SK-N-SH (cell line): Measurements from ENCODE around the gene CLIC1.

ENCODE experiments used
- EP300 ChIP-seq, 2 experiments: IDR thresholded peaks; 2 replicates each; pipeline versions ENCODE4 v1.4.0 to v1.6.1; 2012; ENCODE audit warnings: borderline replicate concordance in 1 of 2, low read depth in 1 of 2, low read length in 1 of 2
- FOXJ3 ChIP-seq: sonication (generic); formaldehyde crosslinking; IDR thresholded peaks from 2 replicates; pipeline ENCODE4 v1.5.1; 2020; ENCODE audit warnings: mild to moderate bottlenecking, missing genetic modification reagents
- NFIC ChIP-seq: IDR thresholded peaks from 2 replicates; pipeline ENCODE4 v1.4.0; 2012; ENCODE audit warnings: borderline replicate concordance
- TAF1 ChIP-seq: IDR thresholded peaks from 2 replicates; pipeline ENCODE4 v1.6.1; 2012; ENCODE audit warnings: low read depth, mild to moderate bottlenecking, low read length, moderate library complexity, borderline replicate concordance
- YY1 ChIP-seq: IDR thresholded peaks from 2 replicates; pipeline ENCODE4 v1.4.0; 2012; ENCODE audit warnings: low read depth, mild to moderate bottlenecking
- TF ChIP-seq, protein P1 (sequence below): fragments of 200-600 bp; sonication (generic); IDR thresholded peaks from 2 replicates; pipeline ENCODE4 v1.6.1; 2017; ENCODE audit warnings: antibody characterized with exemption, mild to moderate bottlenecking, moderate library complexity
- TF ChIP-seq, protein P2 (sequence below): fragments of 150-350 bp; IDR thresholded peaks from 2 replicates; pipeline ENCODE4 v1.6.1; 2017; ENCODE audit warnings: antibody characterized with exemption, low read length, low read depth, borderline replicate concordance

DNA sequence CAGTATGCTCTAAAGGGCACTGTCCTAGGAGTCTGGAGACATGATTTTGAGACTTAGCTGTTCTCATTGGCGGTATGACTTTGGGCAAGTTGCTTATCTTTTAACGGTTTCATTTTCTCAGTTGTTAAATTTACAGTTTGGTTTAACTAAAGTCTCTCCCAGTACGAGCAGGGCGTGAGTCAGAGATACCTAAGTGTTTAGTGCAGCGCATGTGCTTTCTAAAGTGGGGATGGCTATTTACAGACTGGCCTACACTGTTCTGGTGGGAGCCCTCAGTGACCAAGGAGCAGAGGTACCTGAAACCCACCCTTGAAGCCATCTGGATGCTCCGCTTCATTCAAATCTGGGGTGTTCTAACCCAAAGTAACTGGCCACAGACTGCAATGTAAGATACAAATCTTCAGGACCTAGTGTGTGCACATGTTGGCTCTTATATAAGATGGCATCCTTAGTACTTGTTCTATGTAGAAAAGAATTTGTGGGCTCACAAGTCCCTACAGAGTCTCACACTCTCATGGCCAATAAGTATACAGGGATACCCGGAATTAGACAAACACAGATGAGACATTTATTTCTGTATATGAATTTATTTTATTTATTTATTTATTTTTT, 14.2 kb upstream of the CLIC1 start:
- TF ChIP-seq NFIC: no peak
- no peak for TF ChIP-seq EP300 (IDR thresholded peaks at IDR 0.05; ENCODE audit: borderline replicate concordance in 1 of 2, low read depth in 1 of 2, low read length in 1 of 2)
- TF ChIP-seq, protein P1, sequence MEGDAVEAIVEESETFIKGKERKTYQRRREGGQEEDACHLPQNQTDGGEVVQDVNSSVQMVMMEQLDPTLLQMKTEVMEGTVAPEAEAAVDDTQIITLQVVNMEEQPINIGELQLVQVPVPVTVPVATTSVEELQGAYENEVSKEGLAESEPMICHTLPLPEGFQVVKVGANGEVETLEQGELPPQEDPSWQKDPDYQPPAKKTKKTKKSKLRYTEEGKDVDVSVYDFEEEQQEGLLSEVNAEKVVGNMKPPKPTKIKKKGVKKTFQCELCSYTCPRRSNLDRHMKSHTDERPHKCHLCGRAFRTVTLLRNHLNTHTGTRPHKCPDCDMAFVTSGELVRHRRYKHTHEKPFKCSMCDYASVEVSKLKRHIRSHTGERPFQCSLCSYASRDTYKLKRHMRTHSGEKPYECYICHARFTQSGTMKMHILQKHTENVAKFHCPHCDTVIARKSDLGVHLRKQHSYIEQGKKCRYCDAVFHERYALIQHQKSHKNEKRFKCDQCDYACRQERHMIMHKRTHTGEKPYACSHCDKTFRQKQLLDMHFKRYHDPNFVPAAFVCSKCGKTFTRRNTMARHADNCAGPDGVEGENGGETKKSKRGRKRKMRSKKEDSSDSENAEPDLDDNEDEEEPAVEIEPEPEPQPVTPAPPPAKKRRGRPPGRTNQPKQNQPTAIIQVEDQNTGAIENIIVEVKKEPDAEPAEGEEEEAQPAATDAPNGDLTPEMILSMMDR: no peak
- no peak for TF ChIP-seq TAF1
- TF ChIP-seq YY1: no peak
- TF ChIP-seq, protein P2, sequence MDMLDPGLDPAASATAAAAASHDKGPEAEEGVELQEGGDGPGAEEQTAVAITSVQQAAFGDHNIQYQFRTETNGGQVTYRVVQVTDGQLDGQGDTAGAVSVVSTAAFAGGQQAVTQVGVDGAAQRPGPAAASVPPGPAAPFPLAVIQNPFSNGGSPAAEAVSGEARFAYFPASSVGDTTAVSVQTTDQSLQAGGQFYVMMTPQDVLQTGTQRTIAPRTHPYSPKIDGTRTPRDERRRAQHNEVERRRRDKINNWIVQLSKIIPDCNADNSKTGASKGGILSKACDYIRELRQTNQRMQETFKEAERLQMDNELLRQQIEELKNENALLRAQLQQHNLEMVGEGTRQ: no peak
- no peak for TF ChIP-seq FOXJ3 (CRISPR knock-in tag)
